HT1080 (cell line): ENCODE data around the gene SERPINF2. TPM values are rescaled to one million over a fixed set of nuclear protein-coding genes. Genes with fewer than 3 reads are reported as not detected.
"Not testable (repeated sequence)": the region's sequence is repeated elsewhere in the genome, so short reads cannot be mapped to it uniquely, and the experiment has no call there.

ENCODE experiments used
- DNase-seq: peaks from one replicate; pipeline ENCODE4 v3.0.0-alpha.2; 2015; ENCODE audit warnings: low read depth
- total RNA-seq: library from RNA; depleted of rRNA; stranded (reverse); fragments of >200 nt; shearing (Covaris generic); gene quantifications from 2 replicates; pipeline ENCODE4 v1.2.3, GENCODE V29; 2014

SERPINF2 gene
- total RNA-seq, 1 experiment from 2014 or later: 2.0 TPM

DNA sequence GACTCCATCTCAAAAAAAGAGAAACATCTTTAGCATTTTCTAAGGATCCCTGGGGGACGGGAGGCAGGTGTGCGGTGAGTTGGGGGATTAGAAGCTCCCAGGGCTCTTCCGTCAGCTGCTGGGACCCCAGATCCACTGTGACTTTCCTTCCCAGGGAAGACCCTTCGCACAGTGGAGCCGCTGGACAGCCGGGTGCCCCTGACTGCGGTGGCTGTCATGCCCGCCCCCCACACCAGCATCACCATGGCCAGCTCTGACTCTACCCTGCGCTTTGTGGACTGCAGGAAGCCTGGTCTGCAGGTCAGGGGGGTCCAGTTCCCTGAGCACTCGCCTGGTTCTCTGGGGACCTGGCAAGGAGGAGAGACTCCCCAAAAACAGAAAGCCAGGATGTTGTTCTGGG lies 7.3 kb upstream of the SERPINF2 start:
- DNase-seq: no peak

GRCh38 chr17:1735834-1736347 lies 6.8 kb upstream of the SERPINF2 start:
- DNase-seq: no peak

GRCh38 chr17:1736348-1737281 lies 6.1 kb upstream of the SERPINF2 start:
- peak; percentile 51 for DNase-seq

- DNase-seq: no peak
These were observed 5.0 kb upstream of the SERPINF2 start for GRCh38 chr17:1737531-1738291.

DNA sequence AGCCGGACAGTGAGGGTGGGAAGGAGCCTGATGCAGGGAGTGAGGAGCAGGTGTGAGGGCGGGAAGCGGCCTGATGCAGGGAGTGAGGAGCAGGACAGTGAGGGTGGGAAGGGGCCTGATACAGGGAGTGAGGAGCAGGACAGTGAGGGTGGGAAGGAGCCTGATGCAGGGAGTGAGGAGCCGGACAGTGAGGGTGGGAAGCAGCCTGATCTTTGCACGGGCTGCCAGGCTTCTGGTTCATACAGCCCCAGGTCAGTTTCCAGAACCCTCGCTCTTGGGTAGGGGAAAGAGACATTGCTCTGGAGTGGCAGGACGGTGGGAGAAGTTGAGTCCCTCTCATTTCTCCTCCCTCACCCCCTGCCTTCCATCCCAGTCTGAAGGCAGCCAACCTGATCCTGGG lies 772 bp upstream of the SERPINF2 start:
- DNase-seq: not testable (repeated sequence)

- no peak for DNase-seq
These were observed 393 bp downstream of the SERPINF2 start for GRCh38 chr17:1743088-1743439.

GRCh38 chr17:1744551-1745512 lies 2.2 kb downstream of the SERPINF2 start:
- DNase-seq: no peak

DNA sequence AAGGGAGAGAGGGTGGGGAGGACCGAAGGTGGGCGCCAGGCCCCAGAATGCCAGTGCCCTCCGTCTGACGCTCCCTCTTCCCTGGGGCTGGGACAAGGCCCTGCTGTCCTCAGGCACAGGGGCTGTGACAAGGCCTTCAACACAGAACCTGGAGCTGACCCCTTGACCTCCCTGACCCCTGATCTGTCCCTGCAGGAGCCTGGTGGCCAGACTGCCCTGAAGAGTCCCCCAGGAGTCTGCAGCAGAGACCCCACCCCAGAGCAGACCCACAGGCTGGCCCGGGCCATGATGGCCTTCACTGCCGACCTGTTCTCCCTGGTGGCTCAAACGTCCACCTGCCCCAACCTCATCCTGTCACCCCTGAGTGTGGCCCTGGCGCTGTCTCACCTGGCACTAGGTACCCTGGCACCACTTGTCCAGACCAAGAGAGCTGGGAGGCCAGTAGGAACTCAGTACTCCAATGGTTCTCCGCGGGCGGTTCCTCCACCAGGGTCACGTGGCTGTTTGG lies 2.9 kb downstream of the SERPINF2 start:
- no peak for DNase-seq

DNA sequence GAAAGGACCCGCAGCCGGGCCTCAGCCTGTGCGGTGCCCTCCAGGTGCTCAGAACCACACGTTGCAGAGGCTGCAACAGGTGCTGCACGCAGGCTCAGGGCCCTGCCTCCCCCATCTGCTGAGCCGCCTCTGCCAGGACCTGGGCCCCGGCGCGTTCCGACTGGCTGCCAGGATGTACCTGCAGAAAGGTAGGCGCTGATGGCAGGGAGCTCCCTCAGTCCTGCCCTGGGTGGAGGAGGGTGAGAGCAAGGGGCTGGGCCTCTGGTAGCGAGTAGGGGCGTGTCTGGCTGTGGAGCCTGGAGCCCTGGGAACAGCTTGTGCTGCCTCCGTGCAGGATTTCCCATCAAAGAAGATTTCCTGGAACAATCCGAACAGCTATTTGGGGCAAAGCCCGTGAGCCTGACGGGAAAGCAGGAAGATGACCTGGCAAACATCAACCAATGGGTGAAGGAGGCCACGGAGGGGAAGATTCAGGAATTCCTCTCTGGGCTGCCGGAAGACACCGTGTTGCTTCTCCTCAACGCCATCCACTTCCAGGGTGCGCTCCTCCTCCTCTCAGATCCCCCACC lies 4.4 kb downstream of the SERPINF2 start:
- DNase-seq: no peak

DNA sequence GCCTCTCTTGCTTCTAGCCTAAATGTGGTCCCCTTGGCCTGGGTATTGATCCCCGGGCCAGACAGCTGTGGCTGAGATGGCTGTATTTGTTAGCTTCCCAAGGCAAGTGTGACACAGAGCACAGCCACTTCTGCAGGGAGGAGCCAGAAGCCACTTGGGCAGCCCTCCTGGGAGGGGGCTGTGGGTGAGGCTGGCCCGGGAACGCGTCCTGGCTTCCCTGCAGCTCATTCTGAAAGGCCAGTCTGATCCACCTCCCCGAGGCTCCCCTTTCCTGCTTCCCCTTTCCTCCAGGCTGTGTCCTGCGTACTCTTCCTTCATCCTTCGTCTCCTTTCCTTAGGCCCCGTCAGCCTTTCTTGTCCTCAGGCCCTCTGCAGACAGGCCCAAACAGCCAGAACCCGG lies 8.0 kb downstream of the SERPINF2 start:
- no peak for DNase-seq

DNA sequence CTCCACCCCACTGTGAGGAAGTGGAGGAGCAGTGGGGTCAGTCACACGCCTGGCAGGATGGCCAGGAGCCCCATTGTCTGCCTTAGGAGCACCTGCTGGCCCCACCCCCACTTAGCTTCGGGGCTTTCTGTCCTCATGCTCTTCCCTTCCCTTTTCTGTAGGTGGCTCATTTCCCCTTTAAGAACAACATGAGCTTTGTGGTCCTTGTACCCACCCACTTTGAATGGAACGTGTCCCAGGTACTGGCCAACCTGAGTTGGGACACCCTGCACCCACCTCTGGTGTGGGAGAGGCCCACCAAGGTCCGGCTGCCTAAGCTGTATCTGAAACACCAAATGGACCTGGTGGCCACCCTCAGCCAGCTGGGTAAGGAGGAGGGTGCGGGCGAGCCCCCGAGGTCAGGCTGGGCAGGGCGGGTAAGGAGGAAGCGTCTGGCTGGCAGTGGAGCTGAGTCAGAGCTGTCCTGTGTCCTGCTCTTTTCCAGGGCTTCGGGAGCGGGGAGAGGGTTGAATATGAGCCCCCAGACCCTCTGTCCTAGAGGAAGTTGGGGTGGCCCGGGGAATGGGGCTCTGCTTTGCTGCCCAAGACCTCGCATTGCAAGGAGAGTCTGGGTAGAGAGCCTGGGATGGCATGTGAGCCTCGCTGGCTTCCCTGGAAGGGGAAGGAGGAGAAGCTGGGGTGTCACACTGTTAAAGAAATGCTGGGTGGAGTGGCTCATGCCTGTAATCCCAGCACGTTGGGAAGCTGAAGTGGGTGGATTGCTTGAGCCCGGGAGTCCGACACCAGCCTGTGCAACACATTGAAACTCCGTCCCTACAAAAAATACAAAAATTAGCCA lies 10.0 kb downstream of the SERPINF2 start:
- peak; percentile 71 for DNase-seq

GRCh38 chr17:1753767-1754429 lies 11.2 kb downstream of the SERPINF2 start:
- no peak for DNase-seq

- no peak for DNase-seq
These were observed 11.9 kb downstream of the SERPINF2 start for GRCh38 chr17:1754430-1755112.

DNA sequence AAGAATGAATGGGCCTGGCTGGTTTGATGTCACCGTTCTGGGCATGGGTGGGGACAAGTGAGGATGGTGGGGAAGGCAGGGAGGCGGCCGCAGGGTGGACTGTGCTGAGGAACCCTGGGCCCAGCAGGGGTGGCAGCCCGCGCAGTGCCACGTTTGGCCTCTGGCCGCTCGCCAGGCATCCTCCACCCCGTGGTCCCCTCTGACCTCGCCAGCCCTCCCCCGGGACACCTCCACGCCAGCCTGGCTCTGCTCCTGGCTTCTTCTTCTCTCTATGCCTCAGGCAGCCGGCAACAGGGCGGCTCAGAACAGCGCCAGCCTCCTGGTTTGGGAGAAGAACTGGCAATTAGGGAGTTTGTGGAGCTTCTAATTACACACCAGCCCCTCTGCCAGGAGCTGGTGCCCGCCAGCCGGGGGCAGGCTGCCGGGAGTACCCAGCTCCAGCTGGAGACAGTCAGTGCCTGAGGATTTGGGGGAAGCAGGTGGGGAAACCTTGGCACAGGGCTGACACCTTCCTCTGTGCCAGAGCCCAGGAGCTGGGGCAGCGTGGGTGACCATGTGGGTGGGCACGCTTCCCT lies 12.7 kb downstream of the SERPINF2 start:
- no peak for DNase-seq

DNA sequence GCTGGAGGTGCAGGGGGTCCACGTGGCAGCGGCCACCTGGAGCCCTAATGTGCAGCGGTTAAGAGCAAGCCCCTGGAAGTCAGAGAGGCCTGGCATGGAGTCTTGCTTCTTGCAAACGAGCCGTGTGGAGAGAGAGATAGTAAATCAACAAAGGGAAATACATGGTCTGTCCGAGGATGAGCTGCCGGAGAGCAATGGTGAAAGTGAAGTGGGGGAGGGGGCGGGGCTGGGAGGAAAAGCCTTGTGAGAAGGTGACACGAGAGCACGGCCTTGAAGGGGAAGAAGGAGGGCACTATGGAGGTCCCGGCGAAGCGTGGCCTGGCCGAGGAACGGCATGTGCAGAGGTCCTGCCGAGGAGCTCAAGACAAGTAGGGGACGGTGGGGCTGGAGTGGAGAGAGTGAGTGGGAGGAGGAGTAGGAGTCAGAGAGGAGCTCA lies 13.2 kb downstream of the SERPINF2 start:
- DNase-seq: no peak

DNA sequence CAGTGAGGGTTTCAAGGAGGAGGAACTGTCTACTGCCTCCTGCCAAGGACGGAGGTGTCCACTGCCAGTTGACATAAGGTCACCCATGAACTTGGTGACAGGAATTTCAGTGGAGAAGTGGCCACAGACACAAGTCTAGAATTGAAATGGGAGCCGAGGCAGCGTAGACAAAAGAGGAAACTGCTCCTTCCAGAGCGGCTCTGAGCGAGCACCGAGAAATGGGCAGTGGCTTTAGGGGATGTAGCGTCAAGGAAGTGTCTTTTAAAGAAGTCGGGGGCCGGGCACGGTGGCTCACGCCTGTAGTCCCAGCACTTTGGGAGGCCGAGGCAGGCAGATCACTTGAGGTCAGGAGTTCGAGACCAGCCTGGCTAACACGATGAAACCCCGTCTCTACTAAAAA lies 16.1 kb downstream of the SERPINF2 start:
- no peak for DNase-seq

DNA sequence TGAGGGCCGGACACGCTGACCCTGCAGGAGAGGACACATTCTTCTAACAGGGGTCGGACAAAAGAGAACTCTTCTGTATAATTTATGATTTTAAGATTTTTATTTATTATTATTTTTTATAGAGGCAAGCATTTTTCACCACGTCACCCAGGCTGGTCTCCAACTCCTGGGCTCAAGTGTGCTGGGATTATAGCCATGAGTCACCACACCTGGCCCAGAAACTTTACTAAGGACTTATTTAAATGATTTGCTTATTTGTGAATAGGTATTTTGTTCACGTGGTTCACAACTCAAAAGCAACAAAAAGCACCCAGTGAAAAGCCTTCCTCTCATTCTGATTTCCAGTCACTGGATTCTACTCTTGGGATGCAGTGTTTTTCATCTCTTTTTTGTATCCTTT lies 16.9 kb downstream of the SERPINF2 start:
- DNase-seq: no peak
